ENCODE measurements around the gene PVR.
"Not testable (repeated sequence)": the region's sequence is repeated elsewhere in the genome, so short reads cannot be mapped to it uniquely, and the experiment has no call there.

The PVR gene

DNA sequence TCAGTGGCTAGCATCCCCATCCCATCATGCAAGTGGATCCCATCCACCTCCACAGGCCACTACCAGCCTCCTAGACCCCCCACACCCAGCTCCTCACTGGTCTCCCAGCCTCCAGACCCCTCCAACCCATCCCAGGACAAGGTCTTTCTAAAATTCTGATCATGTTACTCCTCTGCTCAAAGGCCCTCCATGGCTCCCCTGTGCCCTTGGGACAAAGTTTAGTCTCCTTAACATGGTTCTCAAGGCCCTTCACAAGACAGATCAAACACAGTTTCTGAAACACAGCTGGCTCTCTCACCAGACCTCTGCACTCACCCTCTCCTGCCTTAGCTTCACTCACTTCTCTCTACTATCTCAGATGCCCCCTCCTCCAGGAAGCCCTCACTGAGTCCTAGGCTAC, 36.8 kb downstream of the PVR start:
- no peak for DNase-seq

DNA sequence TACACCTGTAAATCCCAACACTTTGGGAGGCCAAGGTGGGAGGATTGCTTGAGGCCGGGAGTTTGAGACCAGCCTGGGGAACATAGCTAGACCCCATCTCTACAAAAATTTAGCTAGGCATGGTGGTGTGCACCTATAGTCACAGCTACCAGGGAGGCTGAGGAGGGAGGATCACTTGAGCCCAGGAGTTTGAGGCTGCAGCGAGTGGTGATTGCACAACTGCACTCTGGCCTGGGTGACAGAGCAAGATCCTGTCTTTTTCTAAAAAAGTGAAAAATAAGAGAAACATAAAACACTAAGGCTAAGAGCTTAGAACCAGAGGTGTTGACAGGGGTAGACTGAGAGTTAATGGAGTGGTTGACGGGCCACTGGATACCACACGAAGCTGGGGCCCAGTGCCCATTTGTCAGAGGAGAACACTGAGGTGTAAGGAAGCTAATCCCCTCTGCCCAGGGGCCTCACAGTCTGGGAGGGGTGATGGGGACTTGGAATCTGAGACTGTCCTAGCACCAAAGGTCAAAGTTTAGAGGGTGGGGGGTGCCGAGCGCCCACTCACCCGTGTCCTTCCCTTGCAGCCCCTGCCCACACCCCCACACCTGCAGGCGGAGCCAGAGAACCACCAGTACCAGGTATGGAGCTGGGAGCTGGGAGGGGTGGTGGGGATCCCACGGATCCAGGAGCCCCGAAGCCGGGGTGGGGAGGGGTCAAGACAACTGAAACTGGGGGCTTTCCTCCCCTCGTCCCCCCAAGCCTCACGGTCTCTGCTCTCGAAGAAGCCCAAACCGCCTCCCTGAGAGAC, 38.5 kb downstream of the PVR start:
- no peak for DNase-seq

- DNase-seq = no peak
Measured at GRCh38 chr19:44682807-44683206, 39.1 kb downstream of the PVR start.

- no peak for DNase-seq
Measured at GRCh38 chr19:44683434-44684210, 39.9 kb downstream of the PVR start.

- DNase-seq = not testable (repeated sequence)
Measured at GRCh38 chr19:44684396-44684795, 40.7 kb downstream of the PVR start.

GRCh38 chr19:44684892-44685863, 41.5 kb downstream of the PVR start:
- peak; percentile 94 for DNase-seq

DNA sequence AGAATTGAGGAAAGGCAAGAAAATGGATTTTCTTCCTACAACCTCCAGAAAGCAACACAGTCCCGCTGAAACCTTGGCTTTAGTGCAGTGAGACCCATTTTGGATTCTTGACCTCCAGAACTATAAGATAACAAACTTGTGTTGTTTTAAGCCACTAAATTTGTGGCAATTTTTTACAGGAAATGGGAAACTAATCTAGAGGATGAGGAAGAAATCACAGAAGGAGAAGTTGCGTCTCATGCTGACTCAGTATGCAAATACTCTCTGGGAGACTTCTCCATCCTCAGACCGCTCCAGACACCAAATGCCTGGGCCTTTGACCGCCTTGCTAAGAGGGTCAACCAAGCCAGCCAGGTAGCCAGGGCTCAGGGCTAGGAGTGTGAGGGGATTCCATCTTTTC, 42.2 kb downstream of the PVR start:
- peak; percentile 21 for DNase-seq

- no peak for DNase-seq
Measured at GRCh38 chr19:44686896-44687295, 43.2 kb downstream of the PVR start.

GRCh38 chr19:44687888-44688287, 44.2 kb downstream of the PVR start:
- no peak for DNase-seq

DNA sequence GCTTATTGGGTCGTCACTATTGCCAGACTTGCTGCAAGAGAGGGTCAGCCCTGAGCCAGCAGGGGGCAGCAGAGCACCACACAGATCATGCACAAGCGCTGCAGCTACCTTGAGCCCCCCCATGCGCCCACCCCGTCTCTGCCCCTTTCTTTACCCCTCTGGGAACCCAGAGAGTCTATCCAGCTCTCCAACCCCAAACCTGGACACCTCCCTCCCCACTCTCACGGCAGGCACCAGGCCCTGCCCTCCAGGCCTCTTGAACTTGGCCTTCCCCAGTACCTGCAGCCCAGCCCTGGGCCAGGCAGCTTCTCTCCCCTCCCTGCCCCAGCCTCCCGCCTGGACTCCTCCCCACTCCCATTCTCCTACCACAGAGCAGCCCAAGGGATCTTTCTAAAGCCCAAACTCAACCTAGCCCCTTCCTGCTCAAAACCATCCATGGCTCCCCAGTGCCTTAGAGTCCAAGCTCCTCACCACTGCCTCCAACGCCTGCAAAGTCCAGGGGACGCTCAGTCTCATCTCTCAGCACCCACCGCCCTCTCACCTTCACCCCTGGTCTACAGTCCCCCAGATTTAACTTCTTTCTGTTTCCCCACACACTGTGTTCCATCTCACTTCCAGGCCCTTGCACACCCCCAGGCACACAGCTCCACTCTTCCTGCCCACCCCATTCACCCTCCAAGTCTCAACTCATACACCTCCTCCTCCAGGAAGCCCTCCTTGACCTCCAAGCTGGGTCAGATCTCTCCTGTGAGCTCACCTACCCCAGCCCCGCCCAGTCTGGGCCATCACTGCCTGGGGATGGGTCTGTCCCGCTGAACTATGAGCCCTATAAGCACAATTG, 45.8 kb downstream of the PVR start:
- DNase-seq = peak; percentile 60

DNA sequence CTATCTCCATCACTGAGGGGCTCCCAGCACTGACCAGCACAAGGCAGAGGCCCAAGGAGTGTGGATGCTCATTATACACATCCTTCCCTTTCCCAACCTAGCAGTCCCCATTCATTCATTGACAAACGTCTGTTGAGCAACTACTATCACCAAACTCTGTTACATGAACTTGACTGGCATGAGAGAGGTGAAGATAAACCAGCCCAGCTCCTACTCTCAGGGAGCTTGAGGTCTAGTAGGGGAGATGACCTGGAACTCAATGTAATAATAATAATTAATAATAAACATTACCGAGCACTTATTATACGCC, 46.4 kb downstream of the PVR start:
- no peak for DNase-seq

- no peak for DNase-seq
Measured at GRCh38 chr19:44692379-44692721, 48.6 kb downstream of the PVR start.

GRCh38 chr19:44694184-44694579, 50.5 kb downstream of the PVR start:
- DNase-seq = no peak

DNA sequence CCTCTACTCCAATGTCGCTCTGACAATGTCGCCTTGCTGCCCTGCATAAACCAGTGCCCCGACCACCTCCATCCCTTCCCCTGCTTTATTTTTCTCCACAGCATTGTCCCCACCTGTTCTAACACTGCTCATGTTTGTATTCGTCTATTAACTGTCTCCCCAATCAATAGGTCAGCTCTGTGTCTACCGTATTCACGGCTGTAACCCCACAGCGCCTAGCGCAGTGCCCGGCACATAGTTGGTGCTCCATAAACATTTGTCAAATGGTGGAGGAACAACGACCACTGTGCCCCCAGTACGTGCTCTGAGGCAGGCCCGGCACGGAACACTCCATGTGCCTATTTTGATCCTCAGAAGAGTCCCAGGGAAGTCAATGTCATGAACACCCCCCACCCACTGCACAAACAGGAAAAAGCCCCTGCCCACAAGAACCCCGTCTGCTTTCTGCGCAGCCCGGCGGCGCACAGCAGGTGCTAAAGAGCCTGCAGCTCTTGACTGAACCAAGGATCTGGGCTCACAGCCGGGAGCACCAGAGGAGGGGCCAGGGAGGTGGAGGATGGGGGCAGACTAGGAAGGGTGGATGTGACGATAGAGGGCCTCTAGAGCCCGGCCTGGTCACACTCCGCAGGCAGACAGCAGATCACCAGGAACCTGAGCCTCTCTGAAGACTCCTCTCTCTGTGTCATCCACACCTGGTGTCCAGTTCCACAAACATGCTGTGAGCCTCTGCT, 53.4 kb downstream of the PVR start:
- DNase-seq = no peak

- no peak for DNase-seq
Measured at GRCh38 chr19:44697670-44698034, 53.9 kb downstream of the PVR start.

DNA sequence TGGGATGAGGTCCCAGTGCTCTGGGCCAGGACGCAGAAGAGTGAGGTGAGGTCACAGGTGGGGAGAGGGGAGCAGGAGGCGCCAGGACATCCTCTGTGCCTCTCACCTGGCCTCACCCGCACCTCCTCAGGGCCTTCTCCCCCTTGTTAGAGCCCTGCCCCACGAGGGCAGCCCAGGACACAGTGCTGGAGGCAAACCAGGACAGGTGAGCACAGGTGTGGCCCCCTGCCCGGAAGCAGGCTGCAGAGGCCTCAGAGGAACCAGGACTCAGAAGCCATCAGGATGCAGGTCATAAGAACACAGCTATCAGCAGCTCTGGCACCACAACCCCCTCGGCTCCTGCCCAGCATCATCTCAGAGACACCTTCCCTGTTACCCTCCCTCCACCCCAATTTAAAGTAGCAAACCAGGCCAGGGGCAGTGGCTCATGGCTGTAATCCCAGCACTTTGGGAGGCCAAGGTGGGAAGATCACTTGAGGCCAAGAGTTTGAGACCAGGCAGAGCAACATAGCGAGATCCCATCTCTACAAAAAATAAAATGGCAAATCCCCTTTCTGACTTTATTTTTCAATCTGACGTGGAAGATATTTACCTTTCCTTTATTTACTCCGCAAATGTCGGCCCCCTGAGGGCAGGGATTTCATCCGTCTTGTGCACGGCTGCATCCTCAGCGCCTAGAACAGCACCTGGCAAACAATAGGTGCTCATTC, 54.9 kb downstream of the PVR start, which contains the start of gene CEACAM16:
Gene CEACAM16, plus strand, starts transcription at position 660 of the 710 bp plus-strand sequence. CDS start 2,306 bp downstream, outside the sequence.
- DNase-seq = no peak

GRCh38 chr19:44700547-44700946, 56.8 kb downstream of the PVR start:
- no peak for DNase-seq

GRCh38 chr19:44701228-44701627, 57.5 kb downstream of the PVR start:
- no peak for DNase-seq

- no peak for DNase-seq
Measured at GRCh38 chr19:44702551-44703176, 59.0 kb downstream of the PVR start.

- DNase-seq = no peak
Measured at GRCh38 chr19:44703336-44704078, 59.8 kb downstream of the PVR start.
